Measurements from ENCODE around the gene ARSG. TPM values are rescaled to one million over a fixed set of nuclear protein-coding genes. Genes with fewer than 3 reads are reported as not detected.
A peak's percentile ranks its signal among the peaks of the same experiment; 100 is the strongest.
"Not testable (repeated sequence)": the region's sequence is repeated elsewhere in the genome, so short reads cannot be mapped to it uniquely, and the experiment has no call there.

The ARSG gene
- total RNA-seq, result 10 to 100 TPM in 1 of 2 experiments, 1 to 10 TPM in 1; 9.8 to 10.8 TPM

DNA sequence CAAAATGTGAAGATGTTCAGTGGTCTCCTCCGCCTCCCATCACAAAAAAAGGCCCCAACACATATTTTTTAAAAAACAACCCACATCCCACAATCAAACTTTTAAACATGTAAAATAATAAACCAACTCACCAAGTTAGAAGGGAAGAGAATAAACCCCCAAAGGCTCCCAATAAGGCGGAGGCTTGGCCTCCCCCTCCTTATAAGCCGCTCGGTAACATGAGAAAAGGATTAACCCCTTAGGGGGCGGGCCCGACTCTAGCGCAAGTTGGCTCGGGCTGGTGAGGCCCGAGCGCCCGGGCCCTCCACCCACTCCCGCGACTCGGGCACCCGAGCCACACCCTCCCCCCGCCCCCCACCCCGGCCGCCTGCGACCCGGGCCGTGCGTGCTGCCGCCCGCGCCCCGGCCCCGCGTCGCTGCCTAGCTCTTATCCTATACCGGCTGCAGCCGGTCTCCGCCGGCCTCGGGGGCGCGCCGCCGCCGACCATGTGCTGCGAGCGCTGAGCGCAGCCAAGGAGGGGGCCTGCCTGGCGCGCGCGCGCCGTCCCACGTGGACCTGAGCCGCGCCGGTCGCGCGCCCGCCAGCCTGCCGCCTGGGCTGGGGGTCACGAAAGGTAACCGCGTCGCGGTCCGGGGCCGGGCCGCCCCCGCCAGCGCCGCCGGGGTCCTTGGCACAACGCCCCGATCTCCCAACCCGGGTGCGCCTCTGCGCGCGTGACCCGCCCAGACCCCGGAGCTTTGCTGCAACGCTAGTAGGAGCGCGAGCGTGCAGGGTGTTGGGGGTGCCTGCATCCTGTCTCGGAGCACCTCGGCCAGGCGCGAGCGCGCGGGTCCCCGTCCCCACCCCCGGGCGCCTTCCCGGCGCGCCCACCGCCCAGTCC lies at the start of gene ARSG, which contains the start of gene SLC16A6:
TSS of gene ARSG (plus strand) at position 541 of the 881 bp plus-strand sequence. CDS start 15,999 bp downstream, outside the sequence.
TSS of gene SLC16A6 (minus strand) at position 173 of the 881 bp plus-strand sequence. CDS start 12,807 bp downstream, outside the sequence.
- Mint-ChIP-seq H3K4me1 (ENCODE audit: low read depth) (peaks cover 54% of the 10 kb centered on the region), H3K4me3 (peak within 1 kb of the TSS; percentile 91), H3K9me3 (no peaks in the 10 kb centered on the region), H3K36me3 (no peaks in the 10 kb centered on the region), H3K27me3 (no peaks in the 10 kb centered on the region), H3K27ac (peak within 1 kb of the TSS; percentile 94)
- intact Hi-C loops (cut with micrococcal nuclease), result loop anchor here (1.0 to 5.0 kb wide), 6 partner anchors 28 to 172 kb away; partner anchors contain the start of genes AMZ2 and WIPI1
- DNase-seq, result peak; percentile 88
- CTCF ChIA-PET, result interaction anchor here (0.6 to 3.0 kb wide), 8 partner anchors 32 to 300 kb away, joined by 3 to 15 read pairs (median 4); no protein-coding TSS in a partner anchor
- POLR2A ChIA-PET, result interaction anchor here (0.6 to 3.0 kb wide), 21 partner anchors 19 to 298 kb away, joined by 3 to 23 read pairs (median 4); partner anchors contain the start of genes AMZ2 and WIPI1

DNA sequence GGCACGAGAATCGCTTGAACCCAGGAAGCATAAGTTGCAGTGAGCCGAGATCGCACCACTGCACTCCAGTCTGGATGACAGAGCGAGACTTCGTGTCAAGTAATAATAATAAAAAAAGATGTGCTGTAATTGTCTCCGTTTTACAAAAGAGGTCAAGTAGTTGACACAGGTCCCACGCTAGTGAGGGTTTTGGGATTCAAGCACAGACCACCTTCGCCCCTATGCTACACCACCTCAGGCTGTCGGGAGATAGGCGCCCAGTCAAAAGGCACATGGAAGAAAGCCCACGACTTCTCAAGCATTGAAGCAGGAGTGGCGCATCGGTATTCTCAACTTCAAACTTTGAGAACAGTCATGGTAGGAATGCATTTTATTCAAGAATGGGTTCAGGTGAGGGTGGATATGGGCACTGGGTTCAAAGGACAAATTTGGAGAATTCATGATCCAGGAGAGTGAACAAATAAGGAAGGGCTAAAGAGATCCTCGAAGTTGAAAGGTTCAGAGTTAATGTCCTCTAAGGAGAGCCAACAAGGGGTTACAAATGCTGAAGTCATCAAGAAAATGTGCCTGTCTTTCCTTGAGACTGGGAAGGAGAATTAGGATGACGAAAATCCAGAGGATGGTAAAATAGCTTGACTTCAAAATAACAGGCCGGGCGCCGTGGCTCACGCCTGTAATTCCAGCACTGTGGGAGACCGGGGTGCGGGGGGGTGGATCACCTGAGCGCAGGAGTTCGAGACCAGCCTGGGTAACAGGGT lies 44.8 kb upstream of the ARSG start:
- H3K4me1 Mint-ChIP-seq (ENCODE audit: low read depth), result peaks cover 40% of the 10 kb centered on the region
- intact Hi-C loops (cut with micrococcal nuclease), result loop anchor here (1.0 to 5.0 kb wide), 2 partner anchors 7 to 266 kb away; partner anchors contain the start of gene PRKAR1A
- H3K27me3 Mint-ChIP-seq, result no peaks in the 10 kb centered on the region
- H3K27ac Mint-ChIP-seq, result peak overlapping the region; percentile 99
- no peaks in the 10 kb centered on the region for H3K9me3 Mint-ChIP-seq
- DNase-seq, result no peak
- peak overlapping the region; percentile 90 for H3K4me3 Mint-ChIP-seq
- ChIA-PET POLR2A (interaction anchor here (1.5 to 4.3 kb wide), 10 partner anchors 8 to 213 kb away, joined by 4 to 64 read pairs (median 22); partner anchors contain the start of genes ARSG, SLC16A6 and WIPI1), CTCF (interaction anchor here (0.6 to 3.4 kb wide), 8 partner anchors 8 to 153 kb away, joined by 3 to 18 read pairs (median 4); no protein-coding TSS in a partner anchor)
- H3K36me3 Mint-ChIP-seq, result peaks cover 30% of the 10 kb centered on the region

DNA sequence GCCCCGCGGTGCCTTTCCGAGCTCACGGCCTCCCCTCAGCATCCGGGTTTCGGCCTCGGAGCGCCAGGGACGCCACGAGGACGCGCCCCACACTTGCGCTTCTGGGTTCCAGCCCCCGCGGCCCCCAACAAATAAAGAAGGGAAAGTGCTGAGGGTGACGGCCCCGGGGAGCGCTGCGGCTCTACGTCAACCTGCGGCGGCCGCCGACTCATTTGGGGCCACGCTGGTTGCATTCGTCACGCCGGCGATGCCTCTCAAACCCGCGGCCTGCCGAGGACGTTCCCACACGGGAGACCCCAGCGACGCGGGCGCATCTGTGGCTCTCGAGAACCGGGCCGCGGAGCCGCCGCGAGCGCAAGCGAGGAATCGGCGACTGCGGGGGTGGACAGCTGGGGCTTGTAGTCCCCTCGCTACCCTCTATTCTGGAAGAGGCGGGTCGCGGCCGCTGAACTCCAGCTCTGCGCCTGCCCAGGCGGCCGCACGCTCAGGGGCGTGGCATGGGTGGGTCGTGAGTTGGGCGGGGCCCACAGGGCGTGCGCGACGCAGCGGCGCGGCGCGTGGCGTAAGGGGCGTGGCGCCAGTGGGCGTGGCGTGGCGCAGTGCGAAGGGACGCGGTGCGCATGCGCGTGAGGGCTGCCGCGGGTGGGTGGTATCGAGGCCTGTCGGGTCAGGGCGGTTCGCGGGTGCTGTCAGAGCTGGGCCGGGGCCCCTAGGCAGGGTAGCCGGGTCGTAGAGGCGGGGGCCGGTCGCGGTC lies 43.7 kb upstream of the ARSG start, which contains the start of gene AMZ2:
TSS of gene AMZ2 (plus strand) at position 599 of the 754 bp plus-strand sequence. CDS start 2,145 bp downstream, outside the sequence.
- Mint-ChIP-seq H3K9me3 (no peaks in the 10 kb centered on the region), H3K4me3 (peak within 1 kb of the TSS; percentile 90), H3K27ac (peak within 1 kb of the TSS; percentile 99), H3K4me1 (ENCODE audit: low read depth) (peaks cover 48% of the 10 kb centered on the region), H3K36me3 (peaks cover 42% of the 10 kb centered on the region), H3K27me3 (no peaks in the 10 kb centered on the region)
- ChIA-PET CTCF (interaction anchor here (0.8 to 3.4 kb wide), 13 partner anchors 10 to 208 kb away, joined by 3 to 18 read pairs (median 4); no protein-coding TSS in a partner anchor), POLR2A (interaction anchor here (0.6 to 4.3 kb wide), 23 partner anchors 8 to 251 kb away, joined by 3 to 64 read pairs (median 5); partner anchors contain the start of genes ARSG, C17orf58, SLC16A6 and WIPI1)
- intact Hi-C loops (cut with micrococcal nuclease), result loop anchor here (1.0 to 5.0 kb wide), 5 partner anchors 8 to 265 kb away; partner anchors contain the start of genes ARSG, PRKAR1A and SLC16A6
- peak; percentile 97 for DNase-seq

DNA sequence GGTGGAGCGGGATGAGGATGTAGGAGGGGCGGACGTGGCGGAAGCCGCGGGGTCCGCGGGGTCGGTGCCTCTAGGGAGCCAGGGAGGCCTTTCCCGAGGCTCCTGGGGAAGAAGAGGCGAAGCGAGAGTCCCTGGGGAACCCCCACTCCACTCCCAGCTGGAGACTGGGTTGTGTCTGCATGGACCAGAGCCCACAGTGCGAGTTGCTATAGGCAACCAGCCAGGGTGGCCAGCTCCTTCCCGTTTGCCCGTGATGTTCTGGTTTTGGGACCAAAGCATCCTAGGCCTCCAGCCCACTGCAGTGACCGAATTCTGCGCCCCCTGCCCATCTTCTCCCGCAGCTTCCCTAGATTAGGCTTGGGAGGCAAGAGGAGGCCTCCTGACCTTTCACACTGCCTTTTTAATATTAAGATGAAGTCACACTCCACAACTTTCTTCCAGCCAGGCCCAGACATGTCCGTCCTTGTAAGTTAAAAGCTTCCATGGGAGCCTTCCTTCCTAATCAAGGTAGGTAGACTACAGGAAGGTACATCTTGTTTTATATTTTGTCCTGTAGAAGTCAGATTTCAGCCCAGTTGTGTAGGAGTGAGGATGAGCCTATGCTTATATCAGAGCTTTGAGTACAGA lies 43.0 kb upstream of the ARSG start:
- peaks cover 55% of the 10 kb centered on the region for H3K4me1 Mint-ChIP-seq (ENCODE audit: low read depth)
- H3K36me3 Mint-ChIP-seq, result peaks cover 47% of the 10 kb centered on the region
- peak overlapping the region; percentile 90 for H3K4me3 Mint-ChIP-seq
- DNase-seq, result no peak
- no peaks in the 10 kb centered on the region for H3K27me3 Mint-ChIP-seq
- H3K9me3 Mint-ChIP-seq, result no peaks in the 10 kb centered on the region
- peak overlapping the region; percentile 99 for H3K27ac Mint-ChIP-seq
- POLR2A ChIA-PET, result interaction anchor here (0.6 to 4.3 kb wide), 24 partner anchors 7 to 252 kb away, joined by 3 to 64 read pairs (median 5); partner anchors contain the start of genes ARSG, C17orf58, SLC16A6 and WIPI1
- CTCF ChIA-PET, result interaction anchor here (0.8 to 3.4 kb wide), 12 partner anchors 10 to 210 kb away, joined by 3 to 18 read pairs (median 5); no protein-coding TSS in a partner anchor
- intact Hi-C loops (cut with micrococcal nuclease), result loop anchor here (1.0 to 5.0 kb wide), 4 partner anchors 42 to 264 kb away; partner anchors contain the start of genes ARSG, PRKAR1A and SLC16A6

DNA sequence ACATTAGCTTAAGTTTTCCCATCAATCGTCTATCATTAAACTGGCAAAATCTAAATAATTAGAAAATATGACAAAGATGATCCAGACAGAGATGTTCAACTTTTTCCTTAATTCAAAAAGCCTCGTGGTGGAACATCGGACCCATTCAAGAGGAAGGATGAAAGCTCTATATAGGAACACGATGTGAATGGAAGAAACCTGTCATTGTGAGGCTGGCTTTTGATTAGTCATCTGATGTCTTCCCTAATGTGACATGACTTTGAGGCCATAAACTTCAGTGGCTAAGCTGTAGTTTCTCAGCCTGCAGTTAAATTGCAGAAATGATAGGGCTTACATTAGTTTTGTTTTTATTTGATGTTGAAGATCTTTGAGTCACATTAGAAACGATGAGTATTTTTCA lies 42.4 kb upstream of the ARSG start:
- intact Hi-C loops (cut with micrococcal nuclease), result loop anchor here (1.0 to 5.0 kb wide), 5 partner anchors 9 to 263 kb away; partner anchors contain the start of genes ARSG, PRKAR1A and SLC16A6
- CTCF ChIA-PET, result interaction anchor here (0.9 to 3.4 kb wide), 10 partner anchors 14 to 209 kb away, joined by 3 to 18 read pairs (median 4); no protein-coding TSS in a partner anchor
- H3K27ac Mint-ChIP-seq, result peak overlapping the region; percentile 99
- POLR2A ChIA-PET, result interaction anchor here (0.7 to 4.3 kb wide), 17 partner anchors 10 to 252 kb away, joined by 3 to 64 read pairs (median 5); partner anchors contain the start of genes ARSG, C17orf58, SLC16A6 and WIPI1
- peak; percentile 24 for DNase-seq
- H3K9me3 Mint-ChIP-seq, result no peaks in the 10 kb centered on the region
- H3K4me3 Mint-ChIP-seq, result peak overlapping the region; percentile 90
- H3K36me3 Mint-ChIP-seq, result peaks cover 48% of the 10 kb centered on the region
- peaks cover 60% of the 10 kb centered on the region for H3K4me1 Mint-ChIP-seq (ENCODE audit: low read depth)
- H3K27me3 Mint-ChIP-seq, result no peaks in the 10 kb centered on the region

DNA sequence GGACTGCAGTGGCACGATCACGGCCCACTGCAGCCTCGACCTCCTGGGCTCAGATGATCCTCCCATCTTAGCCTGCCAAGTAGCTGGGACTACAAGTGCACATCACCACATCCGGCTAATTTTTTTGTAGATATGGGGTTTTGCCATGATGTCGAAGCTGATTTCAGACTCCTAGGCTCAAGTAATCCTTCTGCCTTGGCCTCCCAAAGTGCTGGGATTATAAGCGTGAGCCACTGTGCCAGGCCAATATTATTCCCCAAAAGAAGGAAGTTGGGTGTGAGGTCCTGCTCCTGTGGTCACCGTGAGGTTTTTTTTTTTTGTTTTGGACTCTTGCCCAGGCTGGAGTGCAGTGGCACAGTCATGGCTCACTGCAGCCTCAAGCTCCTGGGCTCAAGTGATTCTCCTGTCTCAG lies 41.9 kb upstream of the ARSG start:
- intact Hi-C loops (cut with micrococcal nuclease), result loop anchor here (1.0 to 5.0 kb wide), 3 partner anchors 9 to 263 kb away; partner anchors contain the start of gene PRKAR1A
- DNase-seq, result peak; percentile 43
- Mint-ChIP-seq H3K9me3 (no peaks in the 10 kb centered on the region), H3K27me3 (no peaks in the 10 kb centered on the region), H3K27ac (peak overlapping the region; percentile 99), H3K36me3 (peaks cover 53% of the 10 kb centered on the region), H3K4me1 (ENCODE audit: low read depth) (peaks cover 62% of the 10 kb centered on the region), H3K4me3 (peak overlapping the region; percentile 90)
- ChIA-PET POLR2A (interaction anchor here (0.7 to 4.3 kb wide), 12 partner anchors 9 to 213 kb away, joined by 3 to 64 read pairs (median 16); partner anchors contain the start of genes ARSG, SLC16A6 and WIPI1), CTCF (interaction anchor here (0.6 to 3.4 kb wide), 11 partner anchors 9 to 214 kb away, joined by 3 to 18 read pairs (median 3); no protein-coding TSS in a partner anchor)

DNA sequence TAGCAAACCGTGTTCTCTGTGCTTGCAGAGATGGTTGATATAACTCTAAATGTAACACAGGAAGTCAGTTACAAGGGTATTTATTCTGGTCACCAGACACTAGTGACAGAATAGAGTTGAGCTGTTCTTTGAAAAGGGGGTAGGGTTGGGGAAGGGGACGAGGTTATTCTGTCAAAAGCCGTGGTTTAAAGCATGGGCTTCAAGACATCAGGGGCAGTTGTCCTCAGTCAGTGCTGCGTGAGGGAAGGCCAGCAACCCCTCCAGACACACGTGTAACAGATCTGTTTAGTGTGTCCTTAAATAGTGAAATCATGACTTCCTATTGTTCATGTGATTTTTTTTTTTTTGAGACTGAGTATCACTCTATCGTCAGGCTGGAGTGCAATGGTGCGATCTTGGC lies 37.9 kb upstream of the ARSG start:
- intact Hi-C loops (cut with micrococcal nuclease); H3K27me3 Mint-ChIP-seq; POLR2A ChIA-PET; H3K9me3 Mint-ChIP-seq: not testable (repeated sequence)
- Mint-ChIP-seq H3K36me3 (peaks cover 74% of the 10 kb centered on the region), H3K27ac (peak overlapping the region; percentile 90), H3K4me1 (ENCODE audit: low read depth) (peaks cover 88% of the 10 kb centered on the region), H3K4me3 (peak overlapping the region; percentile 48)
- CTCF ChIA-PET, result interaction anchor here (1.9 kb wide), 1 partner anchor 207 kb away, joined by 5 read pairs; no protein-coding TSS in a partner anchor
- peak; percentile 31 for DNase-seq

DNA sequence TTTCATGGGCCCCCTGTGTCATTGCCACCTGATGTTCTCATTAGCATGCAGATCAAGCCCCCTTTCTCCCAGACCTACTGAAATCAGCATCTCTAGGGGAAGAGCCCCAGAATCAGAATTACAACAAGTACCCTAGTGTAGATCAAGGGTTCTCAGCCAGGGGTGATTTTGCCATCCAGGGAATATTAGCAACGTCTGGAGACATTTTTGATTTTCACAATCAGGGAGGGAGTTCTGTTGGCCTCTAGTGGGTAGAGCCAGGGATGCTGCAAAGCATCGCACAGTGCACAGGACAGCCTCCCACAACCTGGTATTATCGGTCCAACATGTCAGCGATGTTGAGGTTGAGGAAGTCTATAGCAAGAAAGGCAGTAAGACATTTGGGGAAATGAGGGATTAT lies 36.1 kb upstream of the ARSG start:
- intact Hi-C loops (cut with micrococcal nuclease), result loop anchor here (5.0 kb wide), 1 partner anchor 92 kb away; no protein-coding TSS in a partner anchor
- CTCF ChIA-PET, result interaction anchor here (1.4 to 1.5 kb wide), 2 partner anchors 54 to 181 kb away, joined by 4 to 6 read pairs; no protein-coding TSS in a partner anchor
- POLR2A ChIA-PET, result interaction anchor here (1.3 kb wide), 1 partner anchor 8 kb away, joined by 6 read pairs; the partner anchor contains the start of gene AMZ2
- Mint-ChIP-seq H3K4me3 (peak overlapping the region; percentile 0), H3K36me3 (peaks cover 60% of the 10 kb centered on the region), H3K4me1 (ENCODE audit: low read depth) (peaks cover 84% of the 10 kb centered on the region), H3K27ac (peak overlapping the region; percentile 84), H3K27me3 (no peaks in the 10 kb centered on the region), H3K9me3 (no peaks in the 10 kb centered on the region)
- DNase-seq, result no peak

DNA sequence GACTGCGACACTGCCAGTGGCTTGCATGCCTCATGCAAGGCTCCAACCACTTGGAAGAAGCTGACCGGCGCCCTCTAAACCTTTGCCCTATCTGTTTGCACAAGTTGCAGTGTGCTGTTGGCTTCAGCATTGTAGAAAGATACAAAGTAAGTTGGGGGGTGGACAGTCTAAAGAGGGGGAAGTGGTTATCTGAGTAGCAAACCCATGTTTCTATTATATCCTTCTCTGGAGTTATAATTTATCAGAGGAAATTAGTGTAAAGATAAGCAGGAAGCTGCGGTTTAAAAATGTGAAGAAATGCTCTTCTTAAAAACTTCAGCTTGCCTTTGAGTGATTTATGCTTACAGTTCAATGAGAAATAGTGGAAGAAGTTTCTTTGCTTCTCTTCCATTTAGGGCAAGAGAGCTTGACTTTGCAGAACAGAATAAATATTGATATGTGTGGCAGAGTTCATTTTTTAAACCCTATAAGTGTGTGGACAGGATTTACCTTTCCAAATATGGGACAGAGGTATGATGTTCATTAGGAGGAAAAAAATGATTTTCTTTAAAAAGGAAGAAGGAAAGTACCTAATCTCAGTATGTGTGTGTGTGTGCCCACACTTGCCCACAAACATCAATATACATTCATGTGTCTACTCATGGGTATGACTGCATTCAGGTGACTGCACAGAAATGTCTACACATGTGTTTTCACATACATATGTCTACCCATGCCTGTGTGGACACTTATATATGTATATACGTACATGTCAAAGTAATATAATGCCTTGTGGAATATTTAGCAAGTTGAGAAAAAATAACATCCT lies 35.4 kb upstream of the ARSG start:
- ChIA-PET CTCF (interaction anchor here (0.6 kb wide), 1 partner anchor 1401 kb away, joined by 3 read pairs; no protein-coding TSS in a partner anchor), POLR2A (interaction anchor here (1.3 kb wide), 1 partner anchor 8 kb away, joined by 6 read pairs; the partner anchor contains the start of gene AMZ2)
- DNase-seq, result peak; percentile 50
- intact Hi-C loops (cut with micrococcal nuclease), result loop anchor here (5.0 kb wide), 1 partner anchor 91 kb away; no protein-coding TSS in a partner anchor
- peak overlapping the region; percentile 5 for H3K4me3 Mint-ChIP-seq
- peaks cover 84% of the 10 kb centered on the region for H3K4me1 Mint-ChIP-seq (ENCODE audit: low read depth)
- H3K9me3 Mint-ChIP-seq, result no peaks in the 10 kb centered on the region
- H3K36me3 Mint-ChIP-seq, result peaks cover 54% of the 10 kb centered on the region
- H3K27me3 Mint-ChIP-seq, result no peaks in the 10 kb centered on the region
- H3K27ac Mint-ChIP-seq, result peak overlapping the region; percentile 84

All from activated CD4-positive, alpha-beta memory T cell treated with anti-CD3 and anti-CD28 coated beads for 36 hours (primary cell).